Body of pancreas (tissue), 4 donors: Measurements from ENCODE around the gene ILF3. TPM values are rescaled to one million over a fixed set of nuclear protein-coding genes. Genes with fewer than 3 reads are reported as not detected.
A peak's percentile ranks its signal among the peaks of the same experiment; 100 is the strongest.

Experiments
- ATAC-seq: fragments of 150-250 bp; one replicate; pipeline ENCODE4 v1.9.1; 2016
- DNase-seq, 4 donors: peaks; one replicate each; pipeline ENCODE4 v3.0.0-alpha.2; 2019
- H3K27ac ChIP-seq, 4 donors: fragments of 200-600 bp; sonication (generic); 1 replicate in 3 of 4; 2 replicates in 1 of 4; pipeline versions ENCODE4 v1.5.1 to v1.6.1; 2016 to 2019; ENCODE audit warnings: mild to moderate bottlenecking in 1 of 4, mixed read lengths in 1 of 4, moderate library complexity in 1 of 4
- H3K27me3 ChIP-seq, 2 donors: fragments of 200-600 bp; sonication (generic); one replicate each; pipeline ENCODE4 v1.6.0; 2016; ENCODE audit warnings: mild to moderate bottlenecking in 1 of 2
- H3K36me3 ChIP-seq, 2 donors: fragments of 200-600 bp; sonication (generic); replicated peaks in 1 of 2; 2 replicates each; pipeline ENCODE4 v1.5.1; 2016; ENCODE audit warnings: low read depth in 2 of 2; ENCODE audit not compliant: insufficient read depth in 1 of 2
- H3K4me1 ChIP-seq: fragments of 200-600 bp; sonication (generic); one replicate; pipeline ENCODE4 v1.6.0; 2016
- H3K4me3 ChIP-seq, 2 donors: fragments of 200-600 bp; sonication (generic); 1 replicate in 1 of 2; 2 replicates in 1 of 2; pipeline ENCODE4 v1.5.1; 2016 to 2019
- H3K9me3 ChIP-seq, 3 donors: fragments of 200-600 bp; sonication (generic); 1 replicate in 2 of 3; 2 replicates in 1 of 3; pipeline ENCODE4 v1.5.1; 2016
- POLR2A ChIP-seq, 3 donors: fragments of 450-650 bp; IDR thresholded peaks; one replicate each; pipeline ENCODE4 v1.6.1; 2016; ENCODE audit warnings: antibody characterized with exemption in 3 of 3, mild to moderate bottlenecking in 2 of 3
- WGBS, 2 donors: methylation state at CpG; one replicate each; pipeline ENCODE4 v1.1.5; 2017; 5-methylcytosine and 5-hydroxymethylcytosine counted together
- intact Hi-C: fragments of 100-400 bp; cut with DNase I; formaldehyde crosslinking; loops from one replicate; pipeline ENCODE4 v1.15.1; 2023
- total RNA-seq, 2 donors: library from RNA; depleted of rRNA; stranded (reverse); fragments of >200 nt; gene quantifications; one replicate each; pipeline ENCODE4 v1.1.0, GENCODE V29; 2016
- TF ChIP-seq, protein P1 (sequence below), 7 experiments: fragments of 450-650 bp in 4 of 7; fragments of 200-600 bp in 3 of 7; sonication (generic) in 3 of 7; IDR thresholded peaks; one replicate each; pipeline ENCODE4 v1.5.1; 2016 to 2019; ENCODE audit warnings: antibody characterized with exemption in 7 of 7

ILF3 gene
- total RNA-seq, 2 donors from 2014 or later, result 90.3 to 150 TPM

DNA sequence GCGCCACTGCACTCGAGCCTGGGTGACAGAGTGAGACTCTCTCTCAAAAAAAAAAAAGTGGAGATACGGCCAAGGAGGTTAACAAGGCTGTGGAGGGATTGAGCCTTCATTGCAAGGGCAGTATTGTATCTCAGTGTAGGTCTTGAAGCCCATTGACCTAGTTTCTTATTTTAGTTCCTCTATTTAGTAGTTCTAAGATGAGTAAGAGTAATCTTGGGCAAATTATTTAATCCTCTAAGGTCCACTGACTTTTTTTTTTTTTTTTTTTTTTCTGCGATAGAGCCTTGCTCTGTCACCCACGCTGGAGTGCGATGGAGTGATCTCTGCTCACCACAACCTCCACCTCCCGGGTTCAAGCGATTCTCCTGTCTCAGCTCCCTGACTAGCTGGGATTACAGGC lies 14.3 kb upstream of the ILF3 start:
- no peak overlapping the region for H3K27ac ChIP-seq
- intact Hi-C loops, result no loop called here
- 86 to 89% methylated on average over 7 to 8 of the region's 8 CpGs for WGBS, 2 donors

DNA sequence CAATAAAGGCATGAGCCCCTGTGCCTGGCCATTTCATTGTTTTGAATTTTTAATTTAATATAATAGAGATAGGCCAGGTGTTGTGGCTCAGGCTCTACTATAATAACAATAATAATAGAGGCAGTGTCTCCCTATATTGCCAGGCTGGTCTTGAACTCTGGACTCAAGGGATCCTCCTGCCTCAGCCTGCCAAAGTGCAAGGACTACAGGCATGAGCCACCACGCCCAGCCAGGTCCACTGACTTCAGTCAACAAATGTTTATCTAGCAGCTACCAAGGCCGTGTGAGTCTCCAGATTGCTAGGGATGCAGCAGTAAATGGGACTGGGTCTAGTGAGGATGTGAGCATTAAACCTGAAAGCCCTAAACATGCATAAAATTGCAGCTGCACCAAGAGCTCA lies 13.8 kb upstream of the ILF3 start:
- no peak for DNase-seq
- intact Hi-C loops, result no loop called here
- ATAC-seq, result no peak
- Histone ChIP-seq H3K4me3 (no peak overlapping the region), H3K27me3 (no peaks in the 10 kb centered on the region), H3K9me3 (no peaks in the 10 kb centered on the region), H3K4me1 (peaks cover 24% of the 10 kb centered on the region), H3K27ac (no peak overlapping the region), H3K36me3 (peaks cover 9 to 12% of the 10 kb centered on the region in 2 donors)
- WGBS, 2 donors, result 30% methylated on average over 2 of the region's 2 CpGs; no CpG with 5 or more reads in 1 of the 2 donors
- no peak for TF ChIP-seq POLR2A (IDR thresholded peaks at IDR 0.05)
- TF ChIP-seq, protein P1, sequence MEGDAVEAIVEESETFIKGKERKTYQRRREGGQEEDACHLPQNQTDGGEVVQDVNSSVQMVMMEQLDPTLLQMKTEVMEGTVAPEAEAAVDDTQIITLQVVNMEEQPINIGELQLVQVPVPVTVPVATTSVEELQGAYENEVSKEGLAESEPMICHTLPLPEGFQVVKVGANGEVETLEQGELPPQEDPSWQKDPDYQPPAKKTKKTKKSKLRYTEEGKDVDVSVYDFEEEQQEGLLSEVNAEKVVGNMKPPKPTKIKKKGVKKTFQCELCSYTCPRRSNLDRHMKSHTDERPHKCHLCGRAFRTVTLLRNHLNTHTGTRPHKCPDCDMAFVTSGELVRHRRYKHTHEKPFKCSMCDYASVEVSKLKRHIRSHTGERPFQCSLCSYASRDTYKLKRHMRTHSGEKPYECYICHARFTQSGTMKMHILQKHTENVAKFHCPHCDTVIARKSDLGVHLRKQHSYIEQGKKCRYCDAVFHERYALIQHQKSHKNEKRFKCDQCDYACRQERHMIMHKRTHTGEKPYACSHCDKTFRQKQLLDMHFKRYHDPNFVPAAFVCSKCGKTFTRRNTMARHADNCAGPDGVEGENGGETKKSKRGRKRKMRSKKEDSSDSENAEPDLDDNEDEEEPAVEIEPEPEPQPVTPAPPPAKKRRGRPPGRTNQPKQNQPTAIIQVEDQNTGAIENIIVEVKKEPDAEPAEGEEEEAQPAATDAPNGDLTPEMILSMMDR (IDR thresholded peaks at IDR 0.05), result no peak

More for the DNA sequence above, 14.3 kb upstream of the ILF3 start:
- Histone ChIP-seq H3K27me3 (no peaks in the 10 kb centered on the region), H3K4me1 (peaks cover 19% of the 10 kb centered on the region), H3K9me3 (no peaks in the 10 kb centered on the region), H3K4me3 (no peak overlapping the region), H3K36me3 (peaks cover 12% of the 10 kb centered on the region in 2 donors)
- DNase-seq, result no peak
- TF ChIP-seq, protein P1 (IDR thresholded peaks at IDR 0.05), result no peak
- no peak for TF ChIP-seq POLR2A (IDR thresholded peaks at IDR 0.05)
- no peak for ATAC-seq

DNA sequence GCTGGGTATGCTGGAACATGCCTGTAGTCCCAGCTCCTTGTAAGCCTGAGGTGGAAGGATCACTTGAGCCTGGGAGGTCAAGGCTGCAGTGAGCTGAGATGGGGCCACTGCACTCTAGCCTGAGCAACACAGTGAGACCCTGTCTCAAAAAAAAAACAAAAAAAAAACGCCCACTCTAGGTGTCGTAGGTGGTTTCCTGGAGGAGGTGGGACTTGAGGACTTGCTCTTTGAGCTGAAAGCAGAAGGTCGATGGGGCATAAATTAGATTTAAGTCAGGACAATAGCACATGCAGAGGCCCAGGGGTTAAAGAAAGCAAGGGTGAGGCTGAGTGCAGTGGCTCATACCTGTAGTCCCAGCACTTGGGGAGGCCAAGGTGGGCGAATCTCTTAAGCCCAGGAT lies 12.9 kb upstream of the ILF3 start:
- WGBS, 2 donors, result 78 to 81% methylated on average over 4 of the region's 4 CpGs
- no peak for DNase-seq
- Histone ChIP-seq H3K9me3 (no peaks in the 10 kb centered on the region), H3K27me3 (no peaks in the 10 kb centered on the region), H3K27ac (no peak overlapping the region), H3K4me3 (no peak overlapping the region), H3K36me3 (peaks cover 9 to 10% of the 10 kb centered on the region in 2 donors), H3K4me1 (peaks cover 33% of the 10 kb centered on the region)
- no peak for ATAC-seq
- intact Hi-C loops, result no loop called here
- TF ChIP-seq, protein P1 (IDR thresholded peaks at IDR 0.05), result no peak
- TF ChIP-seq POLR2A (IDR thresholded peaks at IDR 0.05), result no peak

DNA sequence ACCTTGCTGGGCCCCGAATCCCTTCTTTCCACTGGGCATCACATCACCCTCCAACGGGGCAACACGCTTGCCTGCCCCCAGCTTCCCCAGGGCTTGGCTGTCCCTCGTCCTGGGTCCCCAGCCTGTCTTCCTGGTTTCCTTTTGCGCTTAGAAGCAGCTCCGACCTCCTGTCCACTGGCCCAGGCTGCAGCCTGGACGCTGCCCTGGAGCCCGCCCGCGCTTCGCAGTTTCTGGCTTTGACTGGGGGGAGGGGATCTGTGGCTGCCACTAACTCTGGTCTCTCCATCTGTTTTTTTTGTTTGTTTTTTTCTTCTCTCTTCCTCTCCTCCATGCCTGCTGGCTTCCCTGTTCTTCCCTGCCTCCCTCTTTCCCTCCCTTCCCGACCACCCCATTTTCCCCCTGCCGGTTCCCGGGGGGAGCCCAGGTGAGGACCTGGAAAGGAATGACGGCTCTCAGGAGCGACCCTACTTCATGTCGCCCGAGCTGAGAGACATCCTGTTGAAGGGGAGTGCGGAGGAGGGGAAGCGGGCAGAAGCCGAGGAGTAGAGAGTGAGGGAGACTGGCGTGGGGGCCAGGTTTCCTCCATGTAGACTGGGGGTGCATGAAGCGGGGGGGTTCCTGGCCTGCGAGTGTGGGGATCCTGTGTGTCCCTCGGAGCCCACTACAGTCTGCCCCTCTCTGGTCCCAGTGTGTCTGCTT lies 11.5 kb upstream of the ILF3 start:
- ATAC-seq (no peak), DNase-seq (no peak)
- Histone ChIP-seq H3K4me1 (peaks cover 42% of the 10 kb centered on the region), H3K27me3 (no peaks in the 10 kb centered on the region), H3K9me3 (no peaks in the 10 kb centered on the region), H3K36me3 (peaks cover 2 to 7% of the 10 kb centered on the region in 2 donors), H3K4me3 (no peak overlapping the region), H3K27ac (peak overlapping the region in 2 of 4 donors; percentile 77 to 79)
- 74% methylated on average over 23 of the region's 25 CpGs for WGBS, 2 donors
- TF ChIP-seq, protein P1 (IDR thresholded peaks at IDR 0.05), result no peak
- no peak for TF ChIP-seq POLR2A (IDR thresholded peaks at IDR 0.05)
- intact Hi-C loops, result loop anchor here (2.0 kb wide), 1 partner anchor 60 kb away; no protein-coding TSS in a partner anchor
